Measurements from ENCODE around the gene MTA3. TPM values are rescaled to one million over a fixed set of nuclear protein-coding genes. Genes with fewer than 3 reads are reported as not detected.

Gene MTA3
- total RNA-seq, 2 experiments from 2014 or later = 27.0 to 30.9 TPM

DNA sequence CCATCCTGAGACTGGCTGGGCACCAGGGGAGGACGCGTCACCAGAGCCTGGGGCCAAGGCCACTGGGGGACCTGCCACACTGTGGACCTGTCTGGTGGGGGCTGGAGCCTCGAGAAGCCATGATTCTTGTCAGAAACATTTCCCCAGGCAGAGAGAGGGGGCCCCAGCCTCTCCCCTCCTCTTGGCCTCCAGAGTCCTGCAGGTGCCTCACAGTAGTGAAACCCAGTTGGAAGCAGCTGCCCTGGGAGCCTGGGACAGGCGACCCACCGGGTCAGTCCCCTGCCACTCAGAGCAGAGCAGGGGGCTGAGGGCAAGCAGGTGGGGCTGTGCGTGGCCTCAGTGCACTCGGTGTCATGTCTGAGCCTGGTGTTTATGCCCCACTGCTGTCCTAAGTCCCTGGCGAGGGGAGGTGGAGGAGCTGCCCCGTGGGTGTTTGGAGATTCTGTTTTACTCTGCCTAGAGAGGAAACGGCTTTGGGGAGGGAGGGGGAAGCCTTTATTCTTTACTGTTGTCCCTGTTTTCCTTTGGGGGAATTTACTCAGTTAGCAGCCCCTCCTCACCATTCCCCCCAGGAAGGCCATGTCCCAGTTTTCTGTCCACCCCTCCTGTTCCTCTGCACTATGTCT is 187.8 kb downstream of the MTA3 start:
- intact Hi-C loops (cut with DNase I, micrococcal nuclease) = no loop called here
- POLR2A ChIA-PET = no interaction called here
- no peaks in the 10 kb centered on the region for H3K9me3 Mint-ChIP-seq
- CTCF ChIA-PET = no interaction called here
- Histone ChIP-seq H3K27ac (ENCODE audit: low read depth in 1 of 2, low read length in 2 of 2) (no peak overlapping the region), H3K36me3 (ENCODE audit: insufficient read depth, low read length) (peaks cover 9% of the 10 kb centered on the region), H3K4me1 (ENCODE audit: insufficient read depth, low read length) (peaks cover 4% of the 10 kb centered on the region), H3K27me3 (ENCODE audit: control insufficient read depth in 1 of 2, insufficient read depth in 2 of 2, low read length in 2 of 2) (no peaks in the 10 kb centered on the region), H3K4me3 (ENCODE audit: low read length) (no peak overlapping the region), H3K9me3 (ENCODE audit: control insufficient read depth in 1 of 2, insufficient read depth in 1 of 2, low read length in 2 of 2) (no peaks in the 10 kb centered on the region)
- H3K4me1 Mint-ChIP-seq (ENCODE audit: low read depth) = peaks cover 5% of the 10 kb centered on the region
- no peaks in the 10 kb centered on the region for H3K27me3 Mint-ChIP-seq
- no peak overlapping the region for H3K4me3 Mint-ChIP-seq
- DNase-seq = no peak
- H3K27ac Mint-ChIP-seq = no peak overlapping the region
- ATAC-seq (ENCODE audit: poor library complexity) = no peak
- peaks cover 55% of the 10 kb centered on the region for H3K36me3 Mint-ChIP-seq (ENCODE audit: low read depth)
- TF ChIP-seq CTCF (IDR thresholded peaks at IDR 0.05) = no peak

- Mint-ChIP-seq H3K4me3 (no peak overlapping the region), H3K36me3 (ENCODE audit: low read depth) (peaks cover 49% of the 10 kb centered on the region), H3K9me3 (no peaks in the 10 kb centered on the region), H3K27me3 (no peaks in the 10 kb centered on the region), H3K4me1 (ENCODE audit: low read depth) (peaks cover 5% of the 10 kb centered on the region), H3K27ac (no peak overlapping the region)
- intact Hi-C loops (cut with DNase I, micrococcal nuclease) = no loop called here
- no peak overlapping the region for H3K4me3 ChIP-seq (ENCODE audit: low read length)
- peaks cover 0 to 5% of the 10 kb centered on the region in 2 experiments for H3K9me3 ChIP-seq (ENCODE audit: control insufficient read depth in 1 of 2, insufficient read depth in 1 of 2, low read length in 2 of 2)
- DNase-seq = no peak
- no peak for ATAC-seq (ENCODE audit: poor library complexity)
- POLR2A ChIA-PET = no interaction called here
- H3K27ac ChIP-seq (ENCODE audit: low read depth in 1 of 2, low read length in 2 of 2) = no peak overlapping the region
- no peak for TF ChIP-seq CTCF (IDR thresholded peaks at IDR 0.05)
- H3K27me3 ChIP-seq (ENCODE audit: control insufficient read depth in 1 of 2, insufficient read depth in 2 of 2, low read length in 2 of 2) = no peaks in the 10 kb centered on the region
- CTCF ChIA-PET = no interaction called here
- H3K4me1 ChIP-seq (ENCODE audit: insufficient read depth, low read length) = peaks cover 4% of the 10 kb centered on the region
- H3K36me3 ChIP-seq (ENCODE audit: insufficient read depth, low read length) = peaks cover 9% of the 10 kb centered on the region
Measured at GRCh38 chr2:42756966-42757513, 188.6 kb downstream of the MTA3 start.

- H3K27ac ChIP-seq (ENCODE audit: low read depth in 1 of 2, low read length in 2 of 2) = no peak overlapping the region
- peaks cover 4% of the 10 kb centered on the region for H3K4me1 ChIP-seq (ENCODE audit: insufficient read depth, low read length)
- no peak overlapping the region for H3K4me3 ChIP-seq (ENCODE audit: low read length)
- no peaks in the 10 kb centered on the region for H3K27me3 Mint-ChIP-seq
- peaks cover 0 to 5% of the 10 kb centered on the region in 2 experiments for H3K9me3 ChIP-seq (ENCODE audit: control insufficient read depth in 1 of 2, insufficient read depth in 1 of 2, low read length in 2 of 2)
- no peaks in the 10 kb centered on the region for H3K27me3 ChIP-seq (ENCODE audit: control insufficient read depth in 1 of 2, insufficient read depth in 2 of 2, low read length in 2 of 2)
- H3K4me3 Mint-ChIP-seq = no peak overlapping the region
- H3K36me3 Mint-ChIP-seq (ENCODE audit: low read depth) = peaks cover 38% of the 10 kb centered on the region
- H3K36me3 ChIP-seq (ENCODE audit: insufficient read depth, low read length) = peaks cover 9% of the 10 kb centered on the region
- no peak for ATAC-seq (ENCODE audit: poor library complexity)
- no peaks in the 10 kb centered on the region for H3K9me3 Mint-ChIP-seq
- TF ChIP-seq CTCF (IDR thresholded peaks at IDR 0.05) = no peak
- H3K27ac Mint-ChIP-seq = no peak overlapping the region
- ChIA-PET POLR2A (no interaction called here), CTCF (no interaction called here)
- no peak for DNase-seq
- peaks cover 5% of the 10 kb centered on the region for H3K4me1 Mint-ChIP-seq (ENCODE audit: low read depth)
- intact Hi-C loops (cut with DNase I, micrococcal nuclease) = no loop called here
Measured at GRCh38 chr2:42757981-42758740, 189.7 kb downstream of the MTA3 start.
